HG03520 (cell line): ENCODE results near the gene WDFY2.
"Not testable (repeated sequence)": the region's sequence is repeated elsewhere in the genome, so short reads cannot be mapped to it uniquely, and the experiment has no call there.

Source experiments
- ATAC-seq: cut with Tn5 transposase; IDR thresholded peaks from one replicate; pipeline ENCODE4 v1.9.1; 2021; ENCODE audit warnings: mild to moderate bottlenecking, moderate library complexity; ENCODE audit not compliant: unreplicated experiment

The WDFY2 gene

DNA sequence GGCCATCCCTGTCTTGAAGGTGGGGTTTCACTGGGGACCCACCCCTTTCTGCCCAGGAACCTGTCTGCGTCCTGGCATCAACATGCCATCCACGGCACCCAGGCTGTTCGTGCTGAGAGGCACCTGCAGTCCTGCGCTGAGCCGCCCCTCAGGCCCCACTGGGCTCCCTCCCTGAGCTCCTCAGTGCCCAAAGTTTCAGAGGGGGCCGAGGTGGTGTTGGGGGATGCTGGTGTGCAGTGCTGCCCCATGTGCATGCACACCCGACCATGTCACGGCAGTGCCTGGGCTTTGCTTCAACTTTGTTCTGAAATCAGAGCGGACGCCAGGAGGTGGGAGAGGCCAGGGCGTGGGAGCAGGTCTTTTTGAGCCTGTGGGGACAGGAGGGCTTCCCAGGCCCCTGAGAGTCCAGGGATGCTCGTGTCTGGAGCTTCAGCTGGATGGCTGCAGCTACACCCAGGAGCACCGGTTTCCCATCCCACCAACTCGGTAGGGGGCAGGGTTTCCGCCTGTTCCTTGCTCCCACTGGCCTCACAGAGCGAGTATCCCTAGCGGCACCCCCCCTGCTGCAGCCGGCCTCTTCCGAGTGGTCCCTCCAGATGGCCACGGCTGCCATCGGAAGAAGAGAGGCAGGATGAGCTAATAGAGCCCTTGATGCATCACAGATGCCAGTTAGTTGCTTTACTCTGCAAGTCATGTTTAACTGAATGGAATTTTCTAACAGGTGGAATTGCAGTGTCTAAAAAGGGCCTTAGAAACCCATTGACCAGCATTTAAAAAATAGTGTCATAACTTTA is 44.0 kb downstream of the WDFY2 start:
- no peak for ATAC-seq

DNA sequence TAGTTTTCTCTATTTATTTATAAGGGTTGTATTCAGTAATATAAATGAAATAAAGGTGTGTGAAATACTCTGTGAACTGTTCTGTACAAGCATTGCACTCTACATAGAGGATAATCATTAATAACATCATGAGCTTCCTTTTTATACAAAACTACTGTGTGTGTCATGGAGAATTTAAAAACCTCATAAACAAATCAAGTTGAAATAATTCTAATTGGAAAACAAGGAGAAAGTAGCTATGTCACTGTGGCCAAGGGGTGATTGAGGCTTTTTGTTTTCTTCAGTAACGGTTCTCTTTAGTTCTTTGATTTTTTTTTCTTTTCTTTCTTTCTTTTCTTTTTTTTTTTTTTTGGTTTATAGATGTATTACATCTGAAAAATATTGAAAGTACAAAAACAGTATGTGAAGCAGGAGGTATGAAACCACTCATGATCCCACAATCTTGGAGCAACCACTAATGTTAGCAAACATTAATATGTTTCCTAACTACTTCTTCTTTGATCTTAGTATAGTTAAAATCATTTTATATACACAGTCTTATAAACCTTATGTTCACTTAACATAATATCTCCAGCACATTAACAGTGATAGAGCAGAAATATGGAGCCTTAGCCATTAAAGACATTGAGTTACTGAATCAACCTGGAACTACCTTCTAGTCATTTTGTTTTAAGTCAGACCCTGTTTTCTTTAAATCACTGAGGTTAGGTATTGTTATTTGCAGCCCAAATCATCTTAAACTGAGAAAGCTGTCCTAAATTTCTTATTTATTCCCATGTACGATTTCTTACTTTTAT is 45.4 kb downstream of the WDFY2 start:
- ATAC-seq = no peak

DNA sequence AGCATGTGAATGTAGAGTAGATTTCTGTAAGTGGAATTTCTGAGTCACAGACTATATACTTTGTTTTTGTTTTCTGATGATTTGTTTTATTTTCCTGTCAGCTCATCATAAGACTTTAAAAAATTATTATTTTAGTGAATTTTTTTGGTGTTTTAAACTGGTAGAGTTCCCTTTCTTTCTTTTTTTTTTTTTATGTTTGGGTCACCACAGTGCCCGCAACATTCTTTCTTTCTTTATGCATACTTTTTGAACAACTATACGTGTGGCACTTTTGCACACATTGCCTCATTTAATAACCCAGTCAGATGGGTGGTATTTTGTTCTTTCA is 46.0 kb downstream of the WDFY2 start:
- no peak for ATAC-seq

DNA sequence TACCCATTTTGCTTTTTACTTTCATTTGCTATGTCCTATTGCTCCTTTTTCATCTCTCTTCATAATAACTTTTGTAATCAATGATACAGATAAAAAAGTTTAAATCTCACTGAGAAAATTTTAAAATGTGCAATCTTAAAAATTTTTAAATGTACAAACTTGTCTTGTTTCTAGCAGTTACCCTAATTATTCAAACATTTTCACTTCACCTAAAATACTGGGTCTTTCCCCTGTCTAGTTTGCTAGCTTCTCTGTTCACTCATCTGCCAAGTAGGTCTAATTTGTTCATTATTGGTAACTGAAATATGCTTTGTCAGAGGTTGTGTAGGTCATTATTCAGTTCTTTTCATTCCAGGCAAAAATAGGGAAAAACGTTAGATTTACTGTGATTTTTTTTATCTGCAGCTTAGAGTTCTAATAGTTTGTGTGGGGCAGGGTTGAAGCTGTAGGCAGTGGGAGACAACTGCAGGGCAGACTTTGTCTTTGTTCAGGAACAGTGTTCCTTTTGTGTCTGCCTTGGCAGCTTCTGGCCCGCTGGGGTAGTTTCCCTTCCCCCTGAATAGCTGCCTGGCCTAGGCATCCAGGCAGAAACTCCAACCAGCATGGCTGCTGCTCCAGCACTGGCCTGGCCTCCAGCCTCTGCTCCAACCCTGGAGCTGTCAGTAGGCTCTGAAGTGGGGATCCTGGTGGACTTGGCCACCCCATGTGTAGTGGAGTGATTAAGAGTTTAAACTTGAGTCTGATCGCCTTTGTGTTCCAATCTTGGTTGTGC is 48.5 kb downstream of the WDFY2 start:
- no peak for ATAC-seq

DNA sequence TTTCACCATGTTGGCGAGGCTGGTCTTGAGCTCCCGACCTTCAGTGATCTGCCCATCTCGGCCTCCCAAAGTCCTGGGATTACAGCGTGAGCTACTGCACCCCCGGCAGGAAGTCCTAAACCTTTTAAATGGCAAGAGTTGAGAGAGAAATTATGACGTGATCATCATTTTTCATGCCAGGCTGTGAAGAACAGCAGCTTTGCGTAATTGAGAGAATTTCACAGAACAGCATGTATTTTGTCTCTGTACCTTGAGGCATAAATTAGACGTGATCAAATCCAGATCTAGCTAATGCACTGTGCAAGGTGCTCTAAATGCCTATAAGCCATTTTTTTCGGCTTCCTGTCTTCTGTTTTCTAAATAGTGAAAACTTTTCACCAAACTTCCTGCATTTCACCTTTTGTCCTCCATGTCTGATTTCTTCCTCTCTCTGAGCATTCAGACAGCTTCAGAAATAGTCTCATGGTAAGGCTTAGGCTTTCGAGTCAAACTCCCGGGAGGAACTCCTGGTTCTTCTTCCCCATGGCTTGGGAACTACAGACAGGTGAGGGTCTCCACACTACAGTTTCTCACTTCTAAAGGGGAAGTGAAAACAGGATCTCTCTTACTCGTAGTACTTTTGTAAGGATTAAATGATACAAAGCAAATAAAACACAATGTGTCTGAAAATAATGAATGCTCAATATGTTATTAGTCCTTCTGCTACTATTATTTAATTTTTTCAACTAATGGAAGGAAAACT is 51.0 kb downstream of the WDFY2 start:
- no peak for ATAC-seq

DNA sequence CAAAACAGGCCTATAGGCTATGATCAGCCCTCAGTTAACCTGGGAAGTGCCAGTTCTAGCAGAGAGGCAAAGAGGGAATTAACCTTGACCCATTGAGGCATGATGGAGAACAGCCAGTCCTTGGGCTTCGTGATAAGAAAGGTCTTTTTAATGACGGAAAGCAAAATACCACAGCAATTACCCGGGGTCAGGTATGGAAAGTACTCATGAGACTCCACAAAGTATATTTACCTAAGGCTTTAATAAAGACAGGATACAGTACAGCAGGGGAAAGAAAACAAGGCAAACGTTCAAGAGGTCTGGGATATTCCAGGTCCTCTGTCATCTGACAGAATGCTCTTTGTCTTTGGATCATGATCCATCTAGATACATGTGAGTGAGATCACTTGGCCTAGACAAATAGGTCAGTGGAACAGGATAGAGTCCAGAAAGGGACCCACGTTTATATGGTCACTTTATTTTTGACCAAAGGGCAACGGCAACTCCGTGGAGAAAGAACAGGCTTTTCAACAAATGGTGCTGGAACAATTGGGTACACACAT is 52.2 kb downstream of the WDFY2 start:
- ATAC-seq = no peak

DNA sequence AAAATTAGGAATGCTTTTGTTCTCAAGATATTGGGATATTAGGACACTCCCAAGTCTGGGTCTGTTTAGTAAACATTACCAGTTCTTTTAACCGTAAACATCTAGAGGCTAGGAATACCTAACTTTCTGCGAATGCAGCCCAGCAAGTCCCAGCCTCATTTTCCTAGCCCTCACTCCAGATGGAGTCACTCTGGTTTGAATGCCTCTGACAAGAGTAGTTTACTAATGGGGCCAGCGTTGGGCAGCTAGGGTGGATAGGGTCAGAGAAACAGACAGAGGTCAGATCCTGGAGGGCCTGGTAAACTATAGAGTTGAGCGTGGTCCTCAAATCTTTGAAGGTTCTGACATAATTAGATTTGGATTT is 53.6 kb downstream of the WDFY2 start:
- ATAC-seq = no peak

DNA sequence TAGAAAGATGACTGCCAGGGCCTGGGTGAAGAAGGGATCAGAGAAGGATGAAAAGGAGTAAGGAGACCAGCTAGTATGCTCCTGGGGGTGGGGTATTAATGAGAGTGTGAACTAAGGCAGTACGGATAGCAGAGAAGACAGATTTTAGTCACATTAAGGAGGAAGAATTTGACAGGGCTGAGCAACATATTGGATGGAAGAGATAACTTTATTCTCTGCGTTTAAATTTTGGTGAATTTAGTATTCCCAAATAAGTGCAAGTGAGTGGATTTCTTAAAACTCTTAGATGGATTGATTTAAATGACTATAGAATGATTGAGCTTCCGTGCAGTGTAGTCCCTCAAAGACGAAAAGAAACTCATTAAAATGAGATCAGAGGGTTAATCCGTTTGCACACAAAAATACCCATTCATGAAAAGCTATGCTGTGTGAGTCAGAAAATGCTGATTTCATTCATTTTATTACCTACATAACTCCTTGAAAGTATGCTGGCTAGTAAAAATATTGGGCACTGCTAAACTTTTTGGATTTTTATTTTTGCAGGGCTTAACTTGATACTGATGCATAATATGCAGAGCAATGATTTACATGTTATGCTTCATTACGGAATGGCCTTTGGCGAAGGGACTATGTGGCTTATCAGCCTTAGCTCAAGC is 54.1 kb downstream of the WDFY2 start:
- ATAC-seq = no peak

DNA sequence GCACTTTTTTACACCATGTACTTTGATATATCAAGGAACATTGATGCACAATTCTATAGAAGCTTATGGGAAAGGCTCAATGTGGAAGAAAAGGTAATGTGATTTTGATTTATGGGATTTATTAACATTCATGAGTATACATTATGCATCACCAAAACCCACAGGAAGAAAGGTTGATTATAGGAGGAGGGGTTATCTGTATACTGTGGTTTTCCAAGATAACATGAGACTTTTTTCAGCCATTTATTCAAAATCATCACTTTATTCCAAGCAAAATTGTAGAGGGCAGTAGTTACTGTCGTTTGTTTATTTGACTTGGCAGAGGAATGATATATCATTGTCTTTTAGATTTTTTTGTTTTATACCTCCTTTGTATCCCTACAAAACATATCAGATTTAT is 54.9 kb downstream of the WDFY2 start:
- no peak for ATAC-seq

DNA sequence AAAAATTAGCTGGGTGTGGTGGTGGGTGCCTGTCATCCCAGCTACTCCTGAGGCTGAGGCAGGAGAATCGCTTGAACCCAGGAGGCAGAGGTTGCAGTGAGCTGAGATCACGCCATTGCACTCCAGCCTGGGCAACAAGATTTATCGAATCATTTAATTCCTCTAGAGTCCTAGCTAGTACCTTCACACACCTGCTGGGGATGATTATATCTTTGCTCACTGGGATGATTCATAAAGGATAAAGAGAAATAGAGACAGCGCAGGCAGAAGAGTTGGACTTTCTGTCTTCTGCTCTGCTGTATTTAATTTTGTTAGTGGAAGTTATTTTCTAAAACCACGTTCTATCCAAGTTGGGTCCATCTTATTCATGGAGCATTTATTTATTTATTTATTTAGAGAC is 56.4 kb downstream of the WDFY2 start:
- ATAC-seq = not testable (repeated sequence)

DNA sequence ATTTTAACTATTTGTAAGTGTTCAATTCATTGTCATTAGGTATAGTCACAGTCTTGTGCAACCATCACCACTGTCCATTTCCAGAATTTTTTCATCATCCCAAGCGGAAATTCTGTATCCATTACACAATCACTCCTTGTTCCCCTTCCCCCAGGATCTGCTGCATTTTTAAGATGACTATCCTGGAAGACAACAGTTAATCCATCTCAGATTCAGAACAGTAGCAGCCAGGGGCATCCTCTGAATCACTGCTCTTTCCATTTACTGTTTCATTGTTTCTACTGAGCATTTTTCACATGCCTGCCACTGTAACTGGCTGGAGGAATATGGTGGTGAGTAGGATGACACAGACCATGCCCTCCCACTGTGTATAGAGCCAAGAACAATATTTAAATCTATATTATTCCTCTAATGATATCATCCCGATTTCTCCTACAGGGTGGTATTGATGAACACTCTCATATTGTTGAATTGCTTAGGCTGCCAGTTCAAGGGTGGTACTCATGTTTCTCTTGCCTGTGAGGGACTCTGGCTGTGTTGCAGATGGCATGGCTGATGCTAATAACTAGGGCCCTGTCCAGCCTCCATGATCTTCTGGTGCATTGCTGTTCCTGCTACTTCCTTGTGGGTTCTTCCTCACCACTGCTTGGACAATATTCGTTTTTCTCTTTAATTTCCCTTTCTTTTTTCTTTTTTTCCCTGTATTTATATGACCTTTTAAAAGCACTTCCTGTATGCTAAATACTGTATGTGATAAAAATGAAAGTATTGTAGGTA is 59.0 kb downstream of the WDFY2 start:
- ATAC-seq = no peak

DNA sequence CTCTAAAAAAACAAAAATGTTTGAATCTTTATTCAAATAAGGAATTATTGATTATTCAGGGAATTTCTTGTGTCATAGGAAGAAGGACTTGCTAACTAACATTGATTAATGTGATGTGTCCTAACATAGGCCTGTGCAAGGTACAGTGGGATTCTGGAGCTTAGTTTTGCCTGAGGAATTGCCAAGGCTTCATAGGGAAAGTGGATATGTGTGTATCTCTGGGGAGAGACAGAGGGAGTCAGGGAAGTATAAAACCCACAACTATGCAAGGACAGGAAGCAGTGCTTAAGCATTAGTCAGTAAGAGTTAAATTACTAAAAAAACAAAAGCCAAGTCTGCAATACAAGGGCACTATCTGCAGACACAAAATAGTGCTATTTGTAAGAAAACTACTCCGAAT is 59.6 kb downstream of the WDFY2 start:
- ATAC-seq = no peak

DNA sequence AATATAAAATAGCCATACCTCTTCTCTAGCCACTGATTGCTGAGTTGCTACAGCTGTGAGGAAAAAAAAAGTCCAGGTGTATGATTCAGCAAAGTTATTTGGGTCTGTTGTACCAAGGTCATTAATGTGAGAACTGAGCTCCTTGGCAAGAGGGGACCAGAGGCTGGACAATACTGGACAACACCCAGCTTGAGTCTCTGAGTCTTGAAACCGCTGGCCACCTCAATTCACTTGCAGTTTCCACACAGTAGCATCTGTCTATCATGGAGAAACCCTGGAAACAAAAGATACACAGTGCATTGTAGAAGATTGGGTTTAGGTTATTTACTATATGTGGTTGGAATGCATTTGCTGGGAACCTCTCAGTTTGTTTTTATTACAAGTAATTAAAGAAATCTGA is 60.4 kb downstream of the WDFY2 start:
- ATAC-seq = no peak

DNA sequence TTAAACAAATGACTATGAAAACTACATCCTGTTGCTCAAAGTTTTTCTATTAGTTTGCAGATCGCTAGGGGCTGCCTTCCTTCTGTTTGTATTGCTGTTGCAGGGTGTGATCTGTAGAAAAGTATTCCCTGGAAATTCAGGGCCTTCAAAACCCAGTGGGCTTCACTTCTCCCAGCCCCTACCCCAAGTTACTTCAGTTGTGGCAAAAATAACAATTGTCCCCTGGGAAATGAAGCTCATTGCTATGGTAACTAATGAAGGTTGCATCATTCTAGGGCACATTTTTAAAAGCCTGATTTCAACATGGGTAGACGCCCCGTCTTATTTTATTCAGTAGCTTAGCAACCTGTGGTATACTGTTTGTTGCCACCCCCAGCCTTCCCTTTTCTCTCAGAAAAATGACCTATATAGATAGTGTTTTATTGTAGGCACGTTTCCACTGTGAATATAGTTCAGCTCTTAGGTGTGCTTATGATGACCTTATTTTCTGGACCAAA is 60.9 kb downstream of the WDFY2 start:
- no peak for ATAC-seq

DNA sequence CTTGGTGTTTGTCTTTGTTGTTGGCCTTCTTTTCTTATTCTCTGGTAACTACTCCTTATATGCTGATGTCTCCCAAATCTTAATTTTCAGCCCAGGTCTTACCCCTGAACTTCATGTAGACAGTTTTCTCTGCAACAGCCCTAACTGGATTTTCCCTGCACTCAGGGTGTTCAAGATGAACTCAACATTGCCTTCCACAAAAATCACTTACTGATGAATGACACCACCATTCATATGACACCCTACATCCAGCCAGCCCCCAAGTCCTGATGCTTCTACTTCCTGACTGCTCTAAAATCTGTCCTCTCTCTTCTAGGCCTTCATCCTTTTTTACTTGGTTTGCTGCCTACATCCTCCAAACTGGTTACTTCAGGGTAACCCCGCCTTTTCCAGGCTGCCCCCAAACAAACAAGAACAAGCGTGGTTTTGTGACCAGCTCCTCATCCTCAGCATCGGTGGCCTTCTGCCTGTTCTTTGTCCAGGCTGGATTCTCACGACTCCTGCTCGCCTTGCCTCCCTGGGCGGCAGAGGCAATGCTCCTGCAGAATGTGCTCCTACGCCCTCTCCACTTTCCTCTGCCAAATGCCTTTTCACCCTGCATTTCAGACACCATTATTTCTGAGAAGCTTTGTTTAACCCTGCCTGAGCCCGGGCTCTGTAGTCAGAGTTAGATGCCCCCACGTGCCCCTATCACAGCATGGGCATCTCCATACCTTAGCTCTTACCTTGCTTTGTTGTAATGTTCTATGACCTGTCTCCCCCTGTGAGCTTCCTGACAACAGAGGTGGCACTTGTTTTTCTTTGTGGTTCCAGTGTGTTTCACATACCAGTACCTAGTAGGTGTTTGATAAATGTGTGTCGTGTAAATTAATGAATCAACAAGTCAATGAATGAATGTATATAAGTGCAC is 61.8 kb downstream of the WDFY2 start:
- no peak for ATAC-seq

DNA sequence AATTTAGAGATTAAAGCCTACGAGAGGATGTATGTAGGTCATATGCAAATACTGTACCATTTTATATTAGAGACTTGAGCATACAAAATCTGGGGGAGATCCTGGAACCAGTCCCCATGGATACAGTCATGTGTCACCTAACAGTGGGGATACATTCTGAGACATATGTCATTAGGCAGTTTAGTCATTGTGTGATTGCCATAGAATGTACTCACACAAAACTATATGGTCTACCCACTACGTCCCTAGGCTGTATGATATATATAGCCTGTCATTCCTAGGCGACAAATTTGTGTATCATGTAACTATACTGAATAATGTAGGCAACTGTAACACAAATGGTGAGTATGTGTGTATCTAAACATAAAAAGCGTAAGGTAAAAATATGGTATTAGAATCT is 62.8 kb downstream of the WDFY2 start:
- ATAC-seq = no peak

DNA sequence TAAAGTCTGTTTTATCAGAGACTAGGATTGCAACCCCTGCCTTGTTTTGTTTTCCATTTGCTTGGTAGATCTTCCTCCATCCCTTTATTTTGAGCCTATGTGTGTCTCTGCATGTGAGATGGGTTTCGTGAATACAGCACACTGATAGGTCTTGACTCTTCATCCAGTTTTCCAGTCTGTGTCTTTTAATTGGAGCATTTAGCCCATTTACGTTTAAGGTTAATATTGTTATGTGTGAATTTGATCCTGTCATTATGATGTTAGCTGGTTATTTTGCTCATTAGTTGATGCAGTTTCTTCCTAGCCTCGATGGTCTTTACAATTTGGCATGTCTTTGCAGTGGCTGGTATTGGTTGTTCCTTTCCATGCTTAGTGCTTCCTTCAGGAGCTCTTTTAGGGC is 67.9 kb downstream of the WDFY2 start:
- not testable (repeated sequence) for ATAC-seq
